Panc1 (cell line): ENCODE data around the gene PPARD.

Source experiments
- CTCF ChIP-seq: fragments of 450-650 bp; IDR thresholded peaks from 2 replicates; pipeline ENCODE4 v1.5.1; 2017; ENCODE audit warnings: mild to moderate bottlenecking
- SIN3A ChIP-seq: IDR thresholded peaks from 2 replicates; pipeline ENCODE4 v1.6.1; 2012; ENCODE audit warnings: low read depth, mild to moderate bottlenecking, low read length, moderate library complexity, borderline replicate concordance; ENCODE audit not compliant: insufficient read depth

GRCh38 chr6:35295521-35296315, 46.6 kb upstream of the PPARD start:
- TF ChIP-seq CTCF, result no peak
- no peak for TF ChIP-seq SIN3A
